ENCODE results near the gene NT5DC3.

NT5DC3 gene

GRCh38 chr12:103840876-103841689 is at the start of gene NT5DC3:
Gene NT5DC3, minus strand, starts transcription at chr12:103841234. Its CDS starts 78 bp downstream, at chr12:103841156.
- Histone ChIP-seq H3K9ac (ENCODE audit: low read depth in 1 of 2, low read length in 2 of 2) (peak within 1 kb of the TSS; percentile 42 to 54), H3K4me3 (ENCODE audit: low read depth in 1 of 2, low read length in 2 of 2) (peak within 1 kb of the TSS; percentile 75 to 76), H3K27me3 (ENCODE audit: control insufficient read depth in 1 of 2, insufficient read depth in 2 of 2, low read length in 2 of 2) (no peaks in the 10 kb centered on the region), H3K36me3 (ENCODE audit: control insufficient read depth in 1 of 2, insufficient read depth in 2 of 2, low read length in 2 of 2) (no peaks in the 10 kb centered on the region), H3K4me1 (ENCODE audit: control insufficient read depth in 1 of 2, insufficient read depth in 2 of 2, low read length in 2 of 2) (peaks cover 17 to 34% of the 10 kb centered on the region in 2 donors), H3K27ac (ENCODE audit: low read depth, low read length) (peak within 1 kb of the TSS; percentile 39), H3K9me3 (ENCODE audit: control insufficient read depth in 1 of 2, low read length in 2 of 2) (no peaks in the 10 kb centered on the region)

- Histone ChIP-seq H3K4me3 (ENCODE audit: low read depth in 1 of 2, low read length in 2 of 2) (no peak overlapping the region), H3K36me3 (ENCODE audit: control insufficient read depth in 1 of 2, insufficient read depth in 2 of 2, low read length in 2 of 2) (no peaks in the 10 kb centered on the region), H3K27ac (ENCODE audit: low read depth, low read length) (no peak overlapping the region), H3K27me3 (ENCODE audit: control insufficient read depth in 1 of 2, insufficient read depth in 2 of 2, low read length in 2 of 2) (no peaks in the 10 kb centered on the region), H3K9me3 (ENCODE audit: control insufficient read depth in 1 of 2, low read length in 2 of 2) (no peaks in the 10 kb centered on the region), H3K9ac (ENCODE audit: low read depth in 1 of 2, low read length in 2 of 2) (no peak overlapping the region), H3K4me1 (ENCODE audit: control insufficient read depth in 1 of 2, insufficient read depth in 2 of 2, low read length in 2 of 2) (no peaks in the 10 kb centered on the region)
Measured at GRCh38 chr12:103887738-103888137, 46.7 kb upstream of the NT5DC3 start.

DNA sequence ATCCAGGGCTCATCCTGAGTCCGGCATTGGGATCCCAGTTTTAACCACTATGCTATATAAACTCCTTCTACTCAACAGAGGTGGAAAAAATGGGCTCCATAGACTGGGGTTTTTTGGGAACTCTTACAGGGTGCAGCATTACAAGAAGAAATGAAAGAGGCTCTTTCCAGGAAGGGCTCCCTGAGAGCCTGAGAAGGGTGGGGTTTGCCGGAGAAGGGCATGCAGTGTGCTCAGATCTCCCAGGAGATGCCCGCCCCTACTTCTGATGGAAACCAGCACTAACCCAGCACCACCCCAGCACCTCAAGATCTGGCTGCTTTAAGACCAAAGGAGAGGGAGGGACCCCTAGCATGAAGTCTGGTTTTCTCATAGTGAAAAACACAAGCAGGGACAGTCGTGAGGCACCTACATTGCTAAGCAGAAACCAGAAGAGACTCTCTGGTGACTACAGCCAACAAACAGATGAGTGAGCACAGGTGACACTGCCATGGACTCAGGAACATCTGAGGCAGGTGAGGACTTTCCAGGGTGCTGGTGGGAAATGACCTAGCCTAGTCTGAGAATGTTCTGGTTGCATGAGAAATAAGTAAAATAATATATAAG is 45.3 kb upstream of the NT5DC3 start:
- no peak overlapping the region for H3K9ac ChIP-seq (ENCODE audit: low read depth in 1 of 2, low read length in 2 of 2)
- no peak overlapping the region for H3K27ac ChIP-seq (ENCODE audit: low read depth, low read length)
- H3K4me1 ChIP-seq (ENCODE audit: control insufficient read depth in 1 of 2, insufficient read depth in 2 of 2, low read length in 2 of 2), result no peaks in the 10 kb centered on the region
- no peaks in the 10 kb centered on the region for H3K9me3 ChIP-seq (ENCODE audit: control insufficient read depth in 1 of 2, low read length in 2 of 2)
- H3K36me3 ChIP-seq (ENCODE audit: control insufficient read depth in 1 of 2, insufficient read depth in 2 of 2, low read length in 2 of 2), result no peaks in the 10 kb centered on the region
- H3K4me3 ChIP-seq (ENCODE audit: low read depth in 1 of 2, low read length in 2 of 2), result no peak overlapping the region
- no peaks in the 10 kb centered on the region for H3K27me3 ChIP-seq (ENCODE audit: control insufficient read depth in 1 of 2, insufficient read depth in 2 of 2, low read length in 2 of 2)

GRCh38 chr12:103884316-103884715 is 43.3 kb upstream of the NT5DC3 start:
- H3K4me1 ChIP-seq (ENCODE audit: control insufficient read depth in 1 of 2, insufficient read depth in 2 of 2, low read length in 2 of 2), result no peaks in the 10 kb centered on the region
- H3K9me3 ChIP-seq (ENCODE audit: control insufficient read depth in 1 of 2, low read length in 2 of 2), result no peaks in the 10 kb centered on the region
- H3K27ac ChIP-seq (ENCODE audit: low read depth, low read length), result no peak overlapping the region

DNA sequence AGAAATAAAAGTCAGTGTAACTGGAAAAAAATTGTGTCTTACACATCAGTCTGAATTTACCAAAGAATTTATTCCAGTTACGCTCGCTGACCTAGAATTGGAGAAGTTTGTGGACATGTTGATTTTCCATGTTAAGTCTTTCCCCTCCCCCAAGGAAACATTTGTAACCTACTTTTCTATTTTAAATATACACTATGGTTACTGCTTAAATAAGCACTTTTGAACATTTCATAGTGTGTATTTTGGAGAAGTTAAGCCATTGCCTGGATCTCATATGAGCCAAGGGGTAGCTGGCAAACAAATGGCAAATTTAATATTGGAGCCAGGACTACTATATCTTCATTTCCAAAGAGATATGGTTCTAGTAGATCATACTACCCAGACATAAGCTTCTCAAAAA is 42.9 kb upstream of the NT5DC3 start:
- H3K4me1 ChIP-seq (ENCODE audit: control insufficient read depth in 1 of 2, insufficient read depth in 2 of 2, low read length in 2 of 2), result no peaks in the 10 kb centered on the region
- no peak overlapping the region for H3K4me3 ChIP-seq (ENCODE audit: low read depth in 1 of 2, low read length in 2 of 2)
- no peaks in the 10 kb centered on the region for H3K9me3 ChIP-seq (ENCODE audit: control insufficient read depth in 1 of 2, low read length in 2 of 2)
- H3K27ac ChIP-seq (ENCODE audit: low read depth, low read length), result no peak overlapping the region
- no peaks in the 10 kb centered on the region for H3K36me3 ChIP-seq (ENCODE audit: control insufficient read depth in 1 of 2, insufficient read depth in 2 of 2, low read length in 2 of 2)
- no peaks in the 10 kb centered on the region for H3K27me3 ChIP-seq (ENCODE audit: control insufficient read depth in 1 of 2, insufficient read depth in 2 of 2, low read length in 2 of 2)
- no peak overlapping the region for H3K9ac ChIP-seq (ENCODE audit: low read depth in 1 of 2, low read length in 2 of 2)

More at GRCh38 chr12:103884316-103884715, 43.3 kb upstream of the NT5DC3 start:
- H3K9ac ChIP-seq (ENCODE audit: low read depth in 1 of 2, low read length in 2 of 2), result no peak overlapping the region
- H3K27me3 ChIP-seq (ENCODE audit: control insufficient read depth in 1 of 2, insufficient read depth in 2 of 2, low read length in 2 of 2), result no peaks in the 10 kb centered on the region
- H3K4me3 ChIP-seq (ENCODE audit: low read depth in 1 of 2, low read length in 2 of 2), result no peak overlapping the region
- no peaks in the 10 kb centered on the region for H3K36me3 ChIP-seq (ENCODE audit: control insufficient read depth in 1 of 2, insufficient read depth in 2 of 2, low read length in 2 of 2)

GRCh38 chr12:103882861-103883596 is 42.0 kb upstream of the NT5DC3 start:
- Histone ChIP-seq H3K4me1 (ENCODE audit: control insufficient read depth in 1 of 2, insufficient read depth in 2 of 2, low read length in 2 of 2) (no peaks in the 10 kb centered on the region), H3K36me3 (ENCODE audit: control insufficient read depth in 1 of 2, insufficient read depth in 2 of 2, low read length in 2 of 2) (no peaks in the 10 kb centered on the region), H3K9ac (ENCODE audit: low read depth in 1 of 2, low read length in 2 of 2) (no peak overlapping the region), H3K27ac (ENCODE audit: low read depth, low read length) (no peak overlapping the region), H3K9me3 (ENCODE audit: control insufficient read depth in 1 of 2, low read length in 2 of 2) (no peaks in the 10 kb centered on the region), H3K27me3 (ENCODE audit: control insufficient read depth in 1 of 2, insufficient read depth in 2 of 2, low read length in 2 of 2) (no peaks in the 10 kb centered on the region), H3K4me3 (ENCODE audit: low read depth in 1 of 2, low read length in 2 of 2) (no peak overlapping the region)

DNA sequence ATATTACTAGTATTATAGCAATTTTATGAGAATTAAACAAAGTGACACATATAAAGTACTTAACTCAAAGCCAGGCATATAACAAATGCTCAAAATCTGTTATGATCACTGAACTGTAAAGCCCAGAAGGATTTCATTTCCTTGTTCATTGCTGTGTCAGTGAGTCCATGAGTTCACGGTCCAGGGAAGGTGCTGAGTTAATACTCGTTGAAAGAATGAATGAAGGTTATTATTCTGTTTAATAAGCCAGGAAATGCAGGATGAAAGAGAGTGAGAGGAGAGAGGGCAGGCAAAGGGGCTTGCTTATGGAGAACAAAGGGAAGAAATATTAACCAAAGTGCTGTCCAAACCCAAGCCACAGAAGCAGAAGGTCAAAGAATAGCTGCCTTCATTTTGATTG is 40.2 kb upstream of the NT5DC3 start:
- H3K9me3 ChIP-seq (ENCODE audit: control insufficient read depth in 1 of 2, low read length in 2 of 2), result no peaks in the 10 kb centered on the region
- H3K4me3 ChIP-seq (ENCODE audit: low read depth in 1 of 2, low read length in 2 of 2), result no peak overlapping the region
- no peaks in the 10 kb centered on the region for H3K36me3 ChIP-seq (ENCODE audit: control insufficient read depth in 1 of 2, insufficient read depth in 2 of 2, low read length in 2 of 2)
- H3K9ac ChIP-seq (ENCODE audit: low read depth in 1 of 2, low read length in 2 of 2), result no peak overlapping the region
- H3K27ac ChIP-seq (ENCODE audit: low read depth, low read length), result no peak overlapping the region
- no peaks in the 10 kb centered on the region for H3K4me1 ChIP-seq (ENCODE audit: control insufficient read depth in 1 of 2, insufficient read depth in 2 of 2, low read length in 2 of 2)
- H3K27me3 ChIP-seq (ENCODE audit: control insufficient read depth in 1 of 2, insufficient read depth in 2 of 2, low read length in 2 of 2), result no peaks in the 10 kb centered on the region

GRCh38 chr12:103880299-103881142 is 39.5 kb upstream of the NT5DC3 start:
- Histone ChIP-seq H3K9me3 (ENCODE audit: control insufficient read depth in 1 of 2, low read length in 2 of 2) (no peaks in the 10 kb centered on the region), H3K4me1 (ENCODE audit: control insufficient read depth in 1 of 2, insufficient read depth in 2 of 2, low read length in 2 of 2) (no peaks in the 10 kb centered on the region), H3K4me3 (ENCODE audit: low read depth in 1 of 2, low read length in 2 of 2) (no peak overlapping the region), H3K27ac (ENCODE audit: low read depth, low read length) (no peak overlapping the region), H3K27me3 (ENCODE audit: control insufficient read depth in 1 of 2, insufficient read depth in 2 of 2, low read length in 2 of 2) (no peaks in the 10 kb centered on the region), H3K36me3 (ENCODE audit: control insufficient read depth in 1 of 2, insufficient read depth in 2 of 2, low read length in 2 of 2) (no peaks in the 10 kb centered on the region), H3K9ac (ENCODE audit: low read depth in 1 of 2, low read length in 2 of 2) (no peak overlapping the region)

- Histone ChIP-seq H3K4me3 (ENCODE audit: low read depth in 1 of 2, low read length in 2 of 2) (no peak overlapping the region), H3K27ac (ENCODE audit: low read depth, low read length) (no peak overlapping the region)
Measured at GRCh38 chr12:103879878-103880277, 38.8 kb upstream of the NT5DC3 start.

More at GRCh38 chr12:103879878-103880277, 38.8 kb upstream of the NT5DC3 start:
- H3K27me3 ChIP-seq (ENCODE audit: control insufficient read depth in 1 of 2, insufficient read depth in 2 of 2, low read length in 2 of 2), result no peaks in the 10 kb centered on the region
- H3K9me3 ChIP-seq (ENCODE audit: control insufficient read depth in 1 of 2, low read length in 2 of 2), result no peaks in the 10 kb centered on the region
- no peak overlapping the region for H3K9ac ChIP-seq (ENCODE audit: low read depth in 1 of 2, low read length in 2 of 2)
- no peaks in the 10 kb centered on the region for H3K4me1 ChIP-seq (ENCODE audit: control insufficient read depth in 1 of 2, insufficient read depth in 2 of 2, low read length in 2 of 2)
- no peaks in the 10 kb centered on the region for H3K36me3 ChIP-seq (ENCODE audit: control insufficient read depth in 1 of 2, insufficient read depth in 2 of 2, low read length in 2 of 2)
